GM13977 (cell line): ENCODE measurements around the gene ZNF239.
"Not testable (repeated sequence)": the region's sequence is repeated elsewhere in the genome, so short reads cannot be mapped to it uniquely, and the experiment has no call there.

Experiments
- DNase-seq: peaks from one replicate; pipeline ENCODE4 v3.0.0; 2012; ENCODE audit warnings: low spot score
- in situ Hi-C: fragments of 300-500 bp; cut with MboI; formaldehyde crosslinking; loops from one replicate; pipeline ENCODE4 v1.12.0; 2022; ENCODE audit warnings: low sequenced_read_pairs, low pct_unique_long_range_greater_than_20kb, mixed read lengths, inconsistent platforms; ENCODE audit not compliant: unreplicated experiment
- TF ChIP-seq, protein P1 (sequence below): IDR thresholded peaks from 2 replicates; pipeline ENCODE4 v1.5.1; 2012; ENCODE audit warnings: mild to moderate bottlenecking, control low read depth; ENCODE audit not compliant: insufficient read depth; ENCODE audit errors: extremely low read depth, missing control alignments

ZNF239 gene

DNA sequence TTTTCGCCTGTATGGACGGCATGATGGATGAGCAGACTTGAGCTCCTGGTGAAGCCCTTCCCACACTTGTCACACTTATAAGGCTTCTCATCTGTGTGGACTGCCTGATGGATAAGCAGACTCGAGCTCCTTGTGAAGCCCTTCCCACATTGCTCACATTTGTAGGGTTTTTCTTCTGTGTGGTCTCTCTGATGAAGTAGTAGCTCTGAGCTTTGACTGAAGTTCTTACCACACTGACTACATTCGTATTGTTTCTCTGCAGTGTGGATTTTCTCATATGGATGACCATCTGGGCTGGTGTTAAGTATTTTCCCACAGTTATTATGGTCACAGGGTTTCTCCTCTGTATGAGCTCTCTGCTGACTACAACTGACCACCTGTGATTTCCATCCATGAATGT is 17.2 kb downstream of the ZNF239 start:
- no peak for DNase-seq
- in situ Hi-C loops = no loop called here
- TF ChIP-seq, protein P1, sequence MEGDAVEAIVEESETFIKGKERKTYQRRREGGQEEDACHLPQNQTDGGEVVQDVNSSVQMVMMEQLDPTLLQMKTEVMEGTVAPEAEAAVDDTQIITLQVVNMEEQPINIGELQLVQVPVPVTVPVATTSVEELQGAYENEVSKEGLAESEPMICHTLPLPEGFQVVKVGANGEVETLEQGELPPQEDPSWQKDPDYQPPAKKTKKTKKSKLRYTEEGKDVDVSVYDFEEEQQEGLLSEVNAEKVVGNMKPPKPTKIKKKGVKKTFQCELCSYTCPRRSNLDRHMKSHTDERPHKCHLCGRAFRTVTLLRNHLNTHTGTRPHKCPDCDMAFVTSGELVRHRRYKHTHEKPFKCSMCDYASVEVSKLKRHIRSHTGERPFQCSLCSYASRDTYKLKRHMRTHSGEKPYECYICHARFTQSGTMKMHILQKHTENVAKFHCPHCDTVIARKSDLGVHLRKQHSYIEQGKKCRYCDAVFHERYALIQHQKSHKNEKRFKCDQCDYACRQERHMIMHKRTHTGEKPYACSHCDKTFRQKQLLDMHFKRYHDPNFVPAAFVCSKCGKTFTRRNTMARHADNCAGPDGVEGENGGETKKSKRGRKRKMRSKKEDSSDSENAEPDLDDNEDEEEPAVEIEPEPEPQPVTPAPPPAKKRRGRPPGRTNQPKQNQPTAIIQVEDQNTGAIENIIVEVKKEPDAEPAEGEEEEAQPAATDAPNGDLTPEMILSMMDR = no peak

DNA sequence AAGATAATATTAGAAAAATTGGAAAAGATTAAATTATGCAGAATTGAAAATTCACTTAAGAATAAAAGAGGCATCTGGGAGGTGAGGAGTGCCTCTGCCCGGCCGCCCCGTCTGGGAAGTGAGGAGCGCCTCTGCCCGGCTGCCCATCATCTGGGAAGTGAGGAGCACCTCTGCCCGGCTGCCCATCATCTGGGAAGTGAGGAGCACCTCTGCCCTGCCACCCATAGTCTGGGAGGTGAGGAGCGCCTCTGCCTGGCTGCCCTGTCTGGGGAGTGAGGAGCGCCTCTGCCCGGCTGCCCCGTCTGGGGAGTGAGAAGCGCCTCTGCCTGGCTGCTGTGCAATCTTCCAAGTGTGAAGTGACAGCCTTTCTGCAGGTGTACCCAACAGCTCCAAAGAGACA is 30.7 kb downstream of the ZNF239 start:
- in situ Hi-C loops, DNase-seq: not testable (repeated sequence)

DNA sequence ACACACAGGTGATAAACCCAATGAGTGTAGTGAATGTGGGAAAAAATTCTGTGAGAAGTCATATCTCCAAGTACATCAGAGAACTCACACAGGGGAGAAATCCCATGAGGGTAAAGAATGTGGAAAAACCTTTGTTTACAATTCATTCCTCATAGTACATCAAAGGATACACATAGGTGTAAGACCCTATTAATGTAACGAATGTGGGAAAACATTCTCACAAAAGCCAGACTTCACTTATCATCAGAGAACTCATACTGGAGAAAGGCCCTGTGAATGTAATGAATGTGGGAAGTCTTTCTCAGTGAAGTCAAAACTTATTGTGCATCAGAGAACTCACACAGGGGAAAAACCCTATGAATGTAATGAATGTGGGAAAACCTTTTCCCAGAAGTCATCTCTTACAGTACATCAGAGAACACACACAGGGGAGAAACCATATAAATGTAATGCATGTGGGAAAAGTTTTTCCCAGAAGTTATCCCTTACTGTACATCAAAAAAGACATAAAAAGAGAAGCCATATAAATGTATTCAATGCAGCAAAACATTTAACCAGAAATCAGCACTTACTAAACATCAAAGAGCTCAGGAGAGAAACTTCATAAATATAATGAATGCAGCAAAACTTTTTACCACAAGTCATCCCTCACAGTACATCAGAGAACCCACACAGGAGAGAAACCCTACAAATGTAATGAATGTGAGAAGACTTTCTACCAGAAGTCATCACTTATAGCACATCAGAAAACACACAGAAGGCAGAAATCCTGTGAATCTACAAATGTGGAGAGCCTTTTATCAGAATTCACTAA is 49.8 kb downstream of the ZNF239 start:
- in situ Hi-C loops = no loop called here
- TF ChIP-seq, protein P1 = no peak
- DNase-seq = no peak
